ENCODE results near the gene LHPP. TPM values are rescaled to one million over a fixed set of nuclear protein-coding genes. Genes with fewer than 3 reads are reported as not detected.
A peak's percentile ranks its signal among the peaks of the same experiment; 100 is the strongest.

Gene LHPP
- total RNA-seq, 1 donor from 2014 or later: 19.6 TPM

DNA sequence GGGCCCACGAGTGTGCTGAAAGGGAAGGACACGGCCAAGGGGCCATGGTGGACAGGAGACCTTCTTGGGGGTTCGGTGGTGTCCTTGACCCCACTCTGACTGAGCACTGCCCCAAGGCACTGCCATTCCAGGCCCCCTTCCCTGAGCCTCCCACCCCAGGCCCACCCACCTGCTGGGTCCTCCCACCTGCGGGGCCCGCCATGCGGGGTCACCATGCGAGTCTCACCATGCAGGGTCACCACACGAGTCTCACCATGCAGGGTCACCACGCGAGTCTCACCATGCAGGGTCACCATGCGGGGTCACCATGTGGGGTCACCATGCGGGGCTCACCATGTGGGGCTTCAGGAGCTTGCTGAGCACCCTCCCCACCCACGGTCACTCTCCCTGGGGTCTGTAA lies 76.3 kb downstream of the LHPP start:
- Mint-ChIP-seq H3K9me3 (no peaks in the 10 kb centered on the region), H3K4me3 (no peak overlapping the region), H3K36me3 (no peaks in the 10 kb centered on the region), H3K27me3 (ENCODE audit: low read depth) (no peaks in the 10 kb centered on the region), H3K27ac (no peak overlapping the region), H3K4me1 (peaks cover 4% of the 10 kb centered on the region)
- no peak for DNase-seq (ENCODE audit: low spot score in 2 of 2, unreplicated experiment in 2 of 2)
- TF ChIP-seq, protein P1, sequence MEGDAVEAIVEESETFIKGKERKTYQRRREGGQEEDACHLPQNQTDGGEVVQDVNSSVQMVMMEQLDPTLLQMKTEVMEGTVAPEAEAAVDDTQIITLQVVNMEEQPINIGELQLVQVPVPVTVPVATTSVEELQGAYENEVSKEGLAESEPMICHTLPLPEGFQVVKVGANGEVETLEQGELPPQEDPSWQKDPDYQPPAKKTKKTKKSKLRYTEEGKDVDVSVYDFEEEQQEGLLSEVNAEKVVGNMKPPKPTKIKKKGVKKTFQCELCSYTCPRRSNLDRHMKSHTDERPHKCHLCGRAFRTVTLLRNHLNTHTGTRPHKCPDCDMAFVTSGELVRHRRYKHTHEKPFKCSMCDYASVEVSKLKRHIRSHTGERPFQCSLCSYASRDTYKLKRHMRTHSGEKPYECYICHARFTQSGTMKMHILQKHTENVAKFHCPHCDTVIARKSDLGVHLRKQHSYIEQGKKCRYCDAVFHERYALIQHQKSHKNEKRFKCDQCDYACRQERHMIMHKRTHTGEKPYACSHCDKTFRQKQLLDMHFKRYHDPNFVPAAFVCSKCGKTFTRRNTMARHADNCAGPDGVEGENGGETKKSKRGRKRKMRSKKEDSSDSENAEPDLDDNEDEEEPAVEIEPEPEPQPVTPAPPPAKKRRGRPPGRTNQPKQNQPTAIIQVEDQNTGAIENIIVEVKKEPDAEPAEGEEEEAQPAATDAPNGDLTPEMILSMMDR (IDR thresholded peaks at IDR 0.05; ENCODE audit: unreplicated experiment): no peak

DNA sequence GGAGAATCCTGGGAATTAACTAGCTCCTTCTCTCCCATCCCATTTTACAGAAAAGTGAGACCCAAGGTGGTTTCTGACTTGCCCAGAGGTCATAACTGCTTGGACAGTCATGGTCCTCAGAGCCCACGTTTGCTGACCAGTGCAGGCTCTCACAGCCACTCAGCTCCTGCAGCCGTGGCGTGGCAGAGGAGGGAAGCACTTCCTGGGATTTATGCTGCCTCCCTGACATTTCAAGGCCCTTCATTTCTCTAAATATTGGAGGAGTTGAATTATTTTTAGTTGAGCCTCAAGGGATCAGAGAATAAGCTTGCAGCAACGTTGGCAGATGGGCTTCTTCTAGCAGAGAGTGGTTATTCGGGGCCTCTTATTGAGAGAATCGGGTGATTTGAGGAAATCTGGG lies 77.1 kb downstream of the LHPP start:
- Mint-ChIP-seq H3K9me3 (no peaks in the 10 kb centered on the region), H3K36me3 (no peaks in the 10 kb centered on the region), H3K4me3 (no peak overlapping the region), H3K4me1 (peaks cover 4% of the 10 kb centered on the region), H3K27ac (no peak overlapping the region), H3K27me3 (ENCODE audit: low read depth) (no peaks in the 10 kb centered on the region)
- no peak for DNase-seq (ENCODE audit: low spot score in 2 of 2, unreplicated experiment in 2 of 2)
- TF ChIP-seq, protein P1 (IDR thresholded peaks at IDR 0.05; ENCODE audit: unreplicated experiment): no peak

- Mint-ChIP-seq H3K4me1 (peaks cover 4% of the 10 kb centered on the region), H3K36me3 (no peaks in the 10 kb centered on the region)
- peak; percentile 51 to 80 for DNase-seq (ENCODE audit: low spot score in 2 of 2, unreplicated experiment in 2 of 2)
These were observed 78.5 kb downstream of the LHPP start for GRCh38 chr10:124539935-124540641.

DNA sequence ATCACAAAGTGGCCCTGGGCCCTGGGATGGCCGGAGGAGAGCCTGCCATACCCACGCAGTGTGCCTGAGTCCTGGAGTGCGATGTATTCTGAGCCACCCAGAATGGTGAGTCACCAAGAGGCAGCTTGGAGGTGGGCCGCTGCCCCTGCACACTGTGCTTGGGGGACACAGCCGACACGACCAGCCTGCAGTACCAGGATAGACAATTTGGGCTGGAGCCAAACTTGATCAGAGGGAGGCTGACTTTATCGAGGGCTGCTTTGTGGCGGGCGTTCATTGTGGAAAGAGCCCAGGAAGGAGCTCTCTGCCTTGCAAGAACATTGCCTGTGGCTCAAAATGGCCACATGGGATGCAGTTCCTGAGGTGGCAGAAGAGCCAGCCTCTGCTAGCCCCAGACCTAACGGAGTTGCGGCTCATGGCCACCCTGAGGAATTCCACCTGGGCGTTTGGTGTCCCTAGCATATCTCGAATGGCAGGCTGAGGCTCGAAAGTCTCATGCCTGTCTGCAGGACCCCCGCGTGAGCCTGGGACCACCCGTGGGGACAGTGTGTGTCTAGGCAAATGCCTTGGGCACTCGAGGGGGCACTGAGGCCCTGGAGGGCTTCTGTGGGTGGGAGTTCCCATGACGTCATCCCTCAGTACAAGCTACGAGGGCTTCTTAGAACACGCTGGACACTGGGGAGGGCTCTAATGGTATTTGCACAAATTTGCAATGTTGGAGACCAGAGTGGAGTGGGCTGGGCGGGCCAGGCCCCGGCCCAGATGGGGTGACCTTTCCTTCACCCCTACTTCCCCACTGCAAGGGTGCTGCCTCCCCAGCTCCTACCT lies 79.7 kb downstream of the LHPP start:
- H3K36me3 Mint-ChIP-seq: no peaks in the 10 kb centered on the region

More at GRCh38 chr10:124539935-124540641, 78.5 kb downstream of the LHPP start:
- Mint-ChIP-seq H3K27me3 (ENCODE audit: low read depth) (no peaks in the 10 kb centered on the region), H3K27ac (no peak overlapping the region), H3K4me3 (no peak overlapping the region), H3K9me3 (no peaks in the 10 kb centered on the region)
- TF ChIP-seq, protein P1 (IDR thresholded peaks at IDR 0.05; ENCODE audit: unreplicated experiment): peak; percentile 56

GRCh38 chr10:124542336-124542735 lies 80.7 kb downstream of the LHPP start:
- peaks cover 2% of the 10 kb centered on the region for H3K4me1 Mint-ChIP-seq
- no peak for DNase-seq (ENCODE audit: low spot score in 2 of 2, unreplicated experiment in 2 of 2)
- H3K9me3 Mint-ChIP-seq: no peaks in the 10 kb centered on the region
- no peak overlapping the region for H3K27ac Mint-ChIP-seq
- H3K27me3 Mint-ChIP-seq (ENCODE audit: low read depth): no peaks in the 10 kb centered on the region
- TF ChIP-seq, protein P1 (IDR thresholded peaks at IDR 0.05; ENCODE audit: unreplicated experiment): no peak
- H3K36me3 Mint-ChIP-seq: no peaks in the 10 kb centered on the region
- no peak overlapping the region for H3K4me3 Mint-ChIP-seq

More for the DNA sequence above, 79.7 kb downstream of the LHPP start:
- Mint-ChIP-seq H3K27me3 (ENCODE audit: low read depth) (no peaks in the 10 kb centered on the region), H3K4me3 (no peak overlapping the region), H3K27ac (no peak overlapping the region), H3K9me3 (no peaks in the 10 kb centered on the region), H3K4me1 (no peaks in the 10 kb centered on the region)
- TF ChIP-seq, protein P1 (IDR thresholded peaks at IDR 0.05; ENCODE audit: unreplicated experiment): no peak
- DNase-seq (ENCODE audit: low spot score in 2 of 2, unreplicated experiment in 2 of 2): no peak
